Ascending aorta (tissue), 2 donors: ENCODE measurements around the gene TOM1L1. TPM values are rescaled to one million over a fixed set of nuclear protein-coding genes. Genes with fewer than 3 reads are reported as not detected.

ENCODE experiments used
- DNase-seq, 2 donors: peaks; one replicate each; pipeline ENCODE4 v3.0.0-alpha.2; 2019; ENCODE audit warnings: low spot score in 2 of 2
- H3K27ac ChIP-seq, 2 donors: fragments of 200-600 bp; sonication (generic); one replicate each; pipeline ENCODE4 v1.5.1; 2016 to 2017; ENCODE audit warnings: mild to moderate bottlenecking in 1 of 2
- H3K27me3 ChIP-seq: fragments of 200-600 bp; sonication (generic); one replicate; pipeline ENCODE4 v1.5.1; 2017
- H3K36me3 ChIP-seq, 2 donors: fragments of 200-600 bp; sonication (generic); one replicate each; pipeline ENCODE4 v1.5.1; 2016
- H3K4me1 ChIP-seq, 2 donors: fragments of 200-600 bp; sonication (generic); one replicate each; pipeline ENCODE4 v1.5.1; 2016 to 2017; ENCODE audit warnings: mild to moderate bottlenecking in 1 of 2
- H3K4me3 ChIP-seq, 2 donors: fragments of 200-600 bp; sonication (generic); one replicate each; pipeline ENCODE4 v1.5.1; 2016 to 2017; ENCODE audit warnings: mild to moderate bottlenecking in 1 of 2
- H3K9me3 ChIP-seq, 2 donors: fragments of 200-600 bp; sonication (generic); one replicate each; pipeline ENCODE4 v1.5.1; 2016
- intact Hi-C: fragments of 100-400 bp; cut with DNase I; formaldehyde crosslinking; loops from one replicate; pipeline ENCODE4 v1.15.1; 2023
- total RNA-seq: library from RNA; depleted of rRNA; stranded (reverse); fragments of >200 nt; gene quantifications from one replicate; pipeline ENCODE4 v1.1.0, GENCODE V29; 2016
- TF ChIP-seq, protein P1 (sequence below), 3 experiments: fragments of 200-600 bp in 2 of 3; fragments of 450-650 bp in 1 of 3; sonication (generic) in 2 of 3; IDR thresholded peaks; one replicate each; pipeline ENCODE4 v1.5.1; 2016 to 2019; ENCODE audit warnings: antibody characterized with exemption in 3 of 3, mild to moderate bottlenecking in 1 of 3, moderate library complexity in 1 of 3

The TOM1L1 gene
- total RNA-seq, 1 donor from 2014 or later: 31.0 TPM

DNA sequence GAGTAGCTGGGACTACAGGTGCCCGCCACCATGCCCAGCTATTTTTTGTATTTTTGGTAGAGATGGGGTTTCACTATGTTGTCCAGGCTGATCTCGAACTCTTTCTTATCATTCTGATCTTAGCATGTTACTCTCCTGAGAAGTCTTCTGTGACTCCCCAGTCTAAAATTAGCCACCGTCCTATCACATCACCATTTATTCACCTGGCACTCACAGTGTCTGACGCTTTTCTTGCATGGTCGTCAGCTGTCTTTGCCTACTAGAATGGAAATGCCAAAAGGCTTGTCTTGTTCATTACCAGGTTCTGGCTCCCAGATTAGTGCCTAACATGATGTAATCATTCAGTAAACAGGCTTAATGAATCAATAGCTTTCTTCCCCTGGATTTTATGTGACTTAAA lies 23.8 kb downstream of the TOM1L1 start:
- Histone ChIP-seq H3K9me3 (no peaks in the 10 kb centered on the region), H3K36me3 (peaks cover 5 to 23% of the 10 kb centered on the region in 2 donors), H3K27me3 (no peaks in the 10 kb centered on the region), H3K4me1 (no peaks in the 10 kb centered on the region), H3K27ac (no peak overlapping the region), H3K4me3 (no peak overlapping the region)
- intact Hi-C loops: no loop called here
- TF ChIP-seq, protein P1, sequence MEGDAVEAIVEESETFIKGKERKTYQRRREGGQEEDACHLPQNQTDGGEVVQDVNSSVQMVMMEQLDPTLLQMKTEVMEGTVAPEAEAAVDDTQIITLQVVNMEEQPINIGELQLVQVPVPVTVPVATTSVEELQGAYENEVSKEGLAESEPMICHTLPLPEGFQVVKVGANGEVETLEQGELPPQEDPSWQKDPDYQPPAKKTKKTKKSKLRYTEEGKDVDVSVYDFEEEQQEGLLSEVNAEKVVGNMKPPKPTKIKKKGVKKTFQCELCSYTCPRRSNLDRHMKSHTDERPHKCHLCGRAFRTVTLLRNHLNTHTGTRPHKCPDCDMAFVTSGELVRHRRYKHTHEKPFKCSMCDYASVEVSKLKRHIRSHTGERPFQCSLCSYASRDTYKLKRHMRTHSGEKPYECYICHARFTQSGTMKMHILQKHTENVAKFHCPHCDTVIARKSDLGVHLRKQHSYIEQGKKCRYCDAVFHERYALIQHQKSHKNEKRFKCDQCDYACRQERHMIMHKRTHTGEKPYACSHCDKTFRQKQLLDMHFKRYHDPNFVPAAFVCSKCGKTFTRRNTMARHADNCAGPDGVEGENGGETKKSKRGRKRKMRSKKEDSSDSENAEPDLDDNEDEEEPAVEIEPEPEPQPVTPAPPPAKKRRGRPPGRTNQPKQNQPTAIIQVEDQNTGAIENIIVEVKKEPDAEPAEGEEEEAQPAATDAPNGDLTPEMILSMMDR (IDR thresholded peaks at IDR 0.05): no peak
- DNase-seq: no peak

DNA sequence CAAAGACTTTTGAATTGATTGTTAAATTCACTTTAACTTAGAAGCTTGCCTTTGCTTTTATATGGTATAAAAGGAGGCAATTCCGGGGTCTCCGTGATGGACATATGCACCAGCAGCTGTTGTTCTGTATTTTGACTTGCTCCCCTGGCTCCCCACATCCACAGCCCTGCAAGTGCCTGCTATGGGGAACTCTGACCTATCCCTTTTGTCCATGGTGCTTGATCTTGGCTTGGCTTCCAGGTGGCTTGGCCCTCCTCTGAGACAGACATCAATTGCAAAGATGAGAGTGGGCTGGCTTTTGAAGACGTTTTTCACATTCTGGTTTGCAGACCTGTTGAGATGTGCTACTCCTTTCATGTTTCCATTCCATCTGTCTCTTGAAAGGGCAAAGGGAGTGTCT lies 26.9 kb downstream of the TOM1L1 start:
- H3K4me1 ChIP-seq: no peaks in the 10 kb centered on the region
- no peak for DNase-seq
- no peaks in the 10 kb centered on the region for H3K9me3 ChIP-seq
- TF ChIP-seq, protein P1 (IDR thresholded peaks at IDR 0.05): no peak
- no peaks in the 10 kb centered on the region for H3K27me3 ChIP-seq
- H3K27ac ChIP-seq: no peak overlapping the region
- intact Hi-C loops: no loop called here
- H3K36me3 ChIP-seq: peaks cover 18 to 27% of the 10 kb centered on the region in 2 donors
- no peak overlapping the region for H3K4me3 ChIP-seq

DNA sequence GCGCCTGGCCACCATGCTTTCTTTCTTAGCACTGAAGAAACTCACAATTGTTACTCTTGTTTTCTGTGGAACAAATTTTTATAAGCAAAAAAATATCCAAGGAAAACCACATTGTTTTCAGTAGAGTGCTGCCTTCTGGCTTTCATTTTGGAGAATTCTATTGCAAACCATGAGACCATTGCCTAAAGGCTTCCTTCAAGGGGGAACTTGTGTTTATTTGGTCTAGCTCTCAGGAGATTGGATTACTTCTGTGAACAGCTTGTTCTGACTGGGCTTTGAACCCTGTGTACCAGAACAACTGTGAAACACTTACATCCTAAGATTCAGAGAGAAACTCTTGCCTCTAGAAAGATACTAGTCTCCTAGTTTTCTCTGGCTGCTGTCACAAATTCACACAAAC lies 32.1 kb downstream of the TOM1L1 start:
- Histone ChIP-seq H3K27ac (no peak overlapping the region), H3K27me3 (no peaks in the 10 kb centered on the region), H3K9me3 (no peaks in the 10 kb centered on the region), H3K4me3 (no peak overlapping the region), H3K4me1 (no peaks in the 10 kb centered on the region), H3K36me3 (peaks cover 32 to 59% of the 10 kb centered on the region in 2 donors)
- intact Hi-C loops: no loop called here
- TF ChIP-seq, protein P1 (IDR thresholded peaks at IDR 0.05): no peak
- no peak for DNase-seq

DNA sequence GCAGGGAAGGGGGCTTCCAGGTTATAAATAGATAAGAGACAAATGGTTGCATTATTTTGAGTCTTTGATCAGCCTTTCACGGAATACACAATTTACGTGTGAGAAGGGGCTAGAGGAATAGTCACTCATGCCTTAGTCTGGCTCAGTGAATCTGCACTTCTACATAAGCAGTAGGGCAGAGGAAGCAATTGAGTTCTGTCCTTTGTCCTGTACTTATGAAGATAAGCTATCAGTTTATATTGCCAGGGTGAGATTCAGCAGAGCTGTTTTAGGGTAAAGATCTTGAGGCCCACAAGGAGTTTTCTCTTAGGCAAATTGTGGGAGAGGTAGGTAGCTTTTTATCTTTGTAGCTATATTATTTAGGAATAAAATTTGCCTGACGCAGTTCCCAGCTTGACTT lies 33.3 kb downstream of the TOM1L1 start:
- Histone ChIP-seq H3K9me3 (no peaks in the 10 kb centered on the region), H3K27me3 (no peaks in the 10 kb centered on the region), H3K4me1 (no peaks in the 10 kb centered on the region), H3K27ac (no peak overlapping the region), H3K4me3 (no peak overlapping the region), H3K36me3 (peaks cover 32 to 56% of the 10 kb centered on the region in 2 donors)
- no peak for DNase-seq
- intact Hi-C loops: no loop called here
- TF ChIP-seq, protein P1 (IDR thresholded peaks at IDR 0.05): no peak

DNA sequence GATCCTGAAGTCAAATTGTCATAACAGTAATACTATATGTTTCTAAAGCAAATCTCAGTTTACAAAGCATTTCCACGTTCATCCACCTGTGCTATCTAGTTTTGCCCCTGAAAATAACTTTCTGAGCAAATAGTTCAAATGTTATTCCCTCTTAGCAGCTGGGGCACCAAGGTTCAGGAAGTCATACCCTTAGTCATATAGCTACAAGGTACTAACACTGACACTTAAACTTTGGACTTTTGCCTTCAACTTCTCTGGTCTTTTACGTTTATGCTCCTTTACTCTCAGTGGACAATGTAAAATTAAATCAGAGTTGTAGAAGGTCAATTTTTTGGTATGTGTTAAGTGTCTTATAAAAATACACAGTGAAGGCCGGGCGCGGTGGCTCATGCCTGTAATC lies 34.8 kb downstream of the TOM1L1 start:
- no peaks in the 10 kb centered on the region for H3K27me3 ChIP-seq
- DNase-seq: no peak
- H3K4me3 ChIP-seq: no peak overlapping the region
- no peaks in the 10 kb centered on the region for H3K4me1 ChIP-seq
- intact Hi-C loops: no loop called here
- H3K27ac ChIP-seq: no peak overlapping the region
- TF ChIP-seq, protein P1 (IDR thresholded peaks at IDR 0.05): no peak
- H3K9me3 ChIP-seq: no peaks in the 10 kb centered on the region
- peaks cover 28 to 59% of the 10 kb centered on the region in 2 donors for H3K36me3 ChIP-seq

DNA sequence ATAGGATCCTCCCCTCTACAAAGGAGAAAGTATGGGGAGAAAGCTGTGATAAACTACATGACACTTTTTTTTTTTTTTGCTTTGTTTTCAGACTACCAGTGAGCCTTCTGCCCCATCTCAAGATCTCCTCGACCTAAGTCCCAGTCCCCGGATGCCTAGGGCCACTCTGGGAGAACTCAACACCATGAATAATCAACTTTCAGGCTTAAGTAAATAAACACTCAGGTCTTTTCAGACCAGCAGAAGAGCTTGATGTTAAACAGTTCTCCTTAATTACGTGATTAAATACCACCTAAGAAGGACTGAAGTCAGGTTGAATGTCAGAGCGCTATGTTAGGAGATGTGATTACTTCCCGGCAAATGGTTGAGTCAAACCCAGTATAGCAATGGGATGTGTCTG lies 36.4 kb downstream of the TOM1L1 start:
- Histone ChIP-seq H3K36me3 (peaks cover 24 to 57% of the 10 kb centered on the region in 2 donors), H3K9me3 (no peaks in the 10 kb centered on the region), H3K27ac (no peak overlapping the region), H3K4me3 (no peak overlapping the region), H3K27me3 (no peaks in the 10 kb centered on the region), H3K4me1 (no peaks in the 10 kb centered on the region)
- intact Hi-C loops: no loop called here
- no peak for DNase-seq
- TF ChIP-seq, protein P1 (IDR thresholded peaks at IDR 0.05): no peak
